VCaP (cell line): ENCODE measurements around the gene PITPNM1.

Source experiments
- H3K27ac ChIP-seq: fragments of 450-650 bp; 2 replicates; pipeline ENCODE4 v1.5.1; 2017
- TF ChIP-seq, protein P1 (sequence below): fragments of 450-650 bp; conservative IDR thresholded peaks from 2 replicates; pipeline ENCODE4 v1.5.1; 2017; ENCODE audit warnings: mild to moderate bottlenecking, moderate library complexity

Gene PITPNM1

GRCh38 chr11:67522844-67523555 lies 17.8 kb upstream of the PITPNM1 start, which contains the start of gene CABP2:
CABP2 (minus strand) TSS chr11:67523446; CDS start chr11:67523326, 120 bp downstream.
- TF ChIP-seq, protein P1, sequence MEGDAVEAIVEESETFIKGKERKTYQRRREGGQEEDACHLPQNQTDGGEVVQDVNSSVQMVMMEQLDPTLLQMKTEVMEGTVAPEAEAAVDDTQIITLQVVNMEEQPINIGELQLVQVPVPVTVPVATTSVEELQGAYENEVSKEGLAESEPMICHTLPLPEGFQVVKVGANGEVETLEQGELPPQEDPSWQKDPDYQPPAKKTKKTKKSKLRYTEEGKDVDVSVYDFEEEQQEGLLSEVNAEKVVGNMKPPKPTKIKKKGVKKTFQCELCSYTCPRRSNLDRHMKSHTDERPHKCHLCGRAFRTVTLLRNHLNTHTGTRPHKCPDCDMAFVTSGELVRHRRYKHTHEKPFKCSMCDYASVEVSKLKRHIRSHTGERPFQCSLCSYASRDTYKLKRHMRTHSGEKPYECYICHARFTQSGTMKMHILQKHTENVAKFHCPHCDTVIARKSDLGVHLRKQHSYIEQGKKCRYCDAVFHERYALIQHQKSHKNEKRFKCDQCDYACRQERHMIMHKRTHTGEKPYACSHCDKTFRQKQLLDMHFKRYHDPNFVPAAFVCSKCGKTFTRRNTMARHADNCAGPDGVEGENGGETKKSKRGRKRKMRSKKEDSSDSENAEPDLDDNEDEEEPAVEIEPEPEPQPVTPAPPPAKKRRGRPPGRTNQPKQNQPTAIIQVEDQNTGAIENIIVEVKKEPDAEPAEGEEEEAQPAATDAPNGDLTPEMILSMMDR = no peak
- H3K27ac ChIP-seq = no peak within 1 kb of the TSS

DNA sequence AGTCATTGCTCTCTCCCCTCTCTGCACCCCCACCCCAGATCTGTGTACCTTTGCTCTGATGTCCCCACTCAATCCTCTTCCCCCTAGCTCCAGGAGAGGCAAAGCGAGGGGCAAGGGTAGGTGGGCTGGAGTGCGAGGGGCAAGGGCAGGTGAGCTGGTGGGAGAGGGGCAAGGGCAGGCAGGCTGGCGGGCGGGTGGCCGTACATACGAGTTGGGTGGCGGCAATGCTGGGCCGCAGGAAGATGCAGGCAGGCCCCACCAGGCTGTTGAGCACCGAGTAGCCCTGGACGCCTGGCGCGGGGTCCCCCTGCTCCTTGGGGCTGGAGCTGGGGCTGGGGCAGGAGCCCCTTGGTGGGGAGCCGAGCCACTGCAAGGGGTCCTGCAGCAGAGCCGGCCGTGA lies 17.2 kb upstream of the PITPNM1 start:
- H3K27ac ChIP-seq = no peak overlapping the region
- TF ChIP-seq, protein P1 = no peak

GRCh38 chr11:67521924-67522323 lies 16.8 kb upstream of the PITPNM1 start:
- no peak overlapping the region for H3K27ac ChIP-seq
- TF ChIP-seq, protein P1 = no peak

DNA sequence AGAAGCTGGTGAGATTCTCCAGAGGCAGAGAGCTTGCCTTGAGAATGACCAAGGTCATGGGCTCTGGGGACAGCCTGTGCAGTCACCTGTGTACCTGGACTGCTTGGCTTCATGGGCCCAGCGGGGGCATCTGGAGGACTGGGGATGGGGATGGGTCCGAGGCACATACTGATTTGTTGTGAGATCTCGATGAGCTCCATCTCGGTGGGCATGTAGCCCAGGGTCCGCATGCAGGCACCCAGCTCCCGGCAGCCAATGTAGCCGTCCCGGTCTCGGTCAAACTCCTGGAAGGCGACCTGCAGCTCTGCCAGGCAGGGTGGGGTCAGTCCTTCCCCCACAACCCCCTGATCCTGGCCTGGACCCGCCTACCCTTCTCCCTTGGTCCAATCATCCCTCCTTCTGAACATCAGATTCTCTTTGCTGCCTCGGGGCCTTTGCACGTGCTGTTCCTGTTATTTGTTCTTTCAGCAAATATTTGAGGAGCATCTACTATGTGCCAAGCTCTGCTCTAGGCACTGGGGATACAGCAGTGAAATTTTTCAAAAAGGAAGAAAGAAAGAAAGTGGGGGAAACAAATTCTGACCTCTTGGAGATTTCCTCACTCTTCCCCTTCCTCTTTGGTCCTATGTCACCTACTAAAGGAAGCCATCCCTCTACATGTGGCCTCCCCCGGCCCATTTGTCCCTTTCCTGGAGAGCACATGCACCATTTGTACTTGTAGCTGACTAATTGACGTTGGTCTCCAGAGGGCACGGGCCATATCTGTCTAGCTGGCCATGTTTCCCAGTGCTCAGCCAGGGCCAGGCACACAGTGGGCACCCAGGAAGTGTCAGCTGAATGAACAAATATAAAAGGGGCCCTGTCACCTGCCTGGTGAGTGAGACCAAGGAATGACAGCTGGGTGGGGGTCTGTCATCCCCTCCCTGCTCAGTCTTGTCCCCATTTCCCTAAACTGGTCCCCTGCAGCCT lies 16.0 kb upstream of the PITPNM1 start:
- TF ChIP-seq, protein P1 = no peak
- no peak overlapping the region for H3K27ac ChIP-seq

GRCh38 chr11:67519726-67520125 lies 14.6 kb upstream of the PITPNM1 start:
- no peak overlapping the region for H3K27ac ChIP-seq
- TF ChIP-seq, protein P1 = no peak

GRCh38 chr11:67517784-67518552 lies 12.8 kb upstream of the PITPNM1 start:
- no peak overlapping the region for H3K27ac ChIP-seq
- TF ChIP-seq, protein P1 = no peak
